Skeletal muscle cell (primary cell): ENCODE results near the gene ITIH1.

Experiments used
- DNase-seq: peaks from one replicate; pipeline ENCODE4 v3.0.0-alpha.2; 2010; ENCODE audit warnings: low read depth
- H3K4me3 ChIP-seq: 2 replicates; pipeline ENCODE4 v1.5.1; 2011; ENCODE audit warnings: low read depth, mild to moderate bottlenecking, control low read depth, low read length, moderate library complexity

ITIH1 gene

GRCh38 chr3:52805270-52806039 is 28.1 kb downstream of the ITIH1 start:
- DNase-seq, result no peak
- H3K4me3 ChIP-seq, result no peak overlapping the region

DNA sequence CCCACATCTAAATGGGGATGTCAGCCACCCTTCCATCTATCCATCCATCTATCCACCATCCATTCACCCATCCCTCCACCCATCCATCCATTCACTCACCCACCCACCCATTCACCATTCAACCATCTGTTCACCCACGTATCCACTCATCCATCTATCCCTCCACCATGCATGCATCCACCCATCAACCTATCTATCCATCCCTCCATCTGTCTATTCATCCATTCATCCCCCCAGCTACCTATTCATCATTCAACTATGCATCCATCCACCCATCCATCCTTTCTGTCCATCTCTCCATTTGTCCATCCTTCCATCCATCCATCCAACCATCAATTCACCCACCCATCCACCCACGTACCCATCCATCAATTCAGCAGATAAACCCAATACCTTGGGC is 31.8 kb downstream of the ITIH1 start:
- H3K4me3 ChIP-seq, result no peak overlapping the region
- no peak for DNase-seq

GRCh38 chr3:52809662-52810377 is 32.4 kb downstream of the ITIH1 start:
- no peak for DNase-seq
- no peak overlapping the region for H3K4me3 ChIP-seq

DNA sequence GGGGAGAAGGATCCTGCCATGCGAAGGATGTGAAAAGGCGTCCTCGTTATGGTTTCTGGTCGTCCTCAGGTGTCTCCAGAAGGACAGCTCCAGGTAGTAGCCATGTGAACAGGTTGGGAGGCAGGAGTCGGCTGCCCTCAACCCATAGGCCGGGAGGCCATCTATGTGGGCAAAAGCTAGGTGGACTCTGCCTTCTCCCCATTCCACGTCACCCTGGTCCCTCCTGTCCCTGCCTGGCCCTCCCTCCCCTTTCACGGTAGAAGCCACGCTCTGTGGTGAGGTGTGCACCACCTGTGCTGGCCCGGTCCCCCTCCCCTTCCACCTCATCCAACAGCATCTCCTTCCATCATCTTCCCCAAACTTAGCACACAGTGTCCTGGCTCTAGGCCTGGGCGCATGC is 33.5 kb downstream of the ITIH1 start:
- DNase-seq, result no peak
- no peak overlapping the region for H3K4me3 ChIP-seq

DNA sequence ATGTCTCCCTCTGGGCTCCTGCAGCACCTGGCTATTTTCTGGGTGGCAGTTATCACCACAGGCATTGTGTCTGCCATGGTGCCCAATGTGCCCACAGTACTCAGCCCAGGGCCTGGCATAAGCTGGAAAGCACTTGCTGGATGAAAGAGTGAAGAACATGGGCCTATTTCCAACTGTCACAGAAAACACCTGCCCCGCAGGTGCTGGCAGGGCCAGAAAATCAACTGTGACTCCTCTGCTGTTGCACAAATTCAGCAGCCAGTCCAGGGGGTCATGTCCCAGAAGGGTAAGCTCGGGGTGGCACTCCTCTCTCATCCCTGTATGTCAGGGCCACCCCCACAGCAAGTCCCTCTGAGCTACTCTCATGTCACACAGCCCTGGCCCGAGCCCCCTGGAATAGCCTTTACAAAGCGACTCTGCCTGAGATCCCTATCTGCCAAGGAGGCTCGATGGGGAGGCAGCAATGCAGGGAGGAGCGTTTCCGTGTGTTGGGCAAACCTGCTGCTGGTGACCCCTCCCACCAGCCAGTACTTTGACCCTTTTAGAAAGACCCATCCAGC is 34.1 kb downstream of the ITIH1 start:
- no peak for DNase-seq
- H3K4me3 ChIP-seq, result no peak overlapping the region

- no peak for DNase-seq
- H3K4me3 ChIP-seq, result no peak overlapping the region
These were observed 36.4 kb downstream of the ITIH1 start for GRCh38 chr3:52813810-52814209.

GRCh38 chr3:52816199-52816598 is 38.8 kb downstream of the ITIH1 start:
- H3K4me3 ChIP-seq, result no peak overlapping the region
- no peak for DNase-seq

GRCh38 chr3:52816654-52817053 is 39.3 kb downstream of the ITIH1 start:
- no peak overlapping the region for H3K4me3 ChIP-seq
- DNase-seq, result no peak

DNA sequence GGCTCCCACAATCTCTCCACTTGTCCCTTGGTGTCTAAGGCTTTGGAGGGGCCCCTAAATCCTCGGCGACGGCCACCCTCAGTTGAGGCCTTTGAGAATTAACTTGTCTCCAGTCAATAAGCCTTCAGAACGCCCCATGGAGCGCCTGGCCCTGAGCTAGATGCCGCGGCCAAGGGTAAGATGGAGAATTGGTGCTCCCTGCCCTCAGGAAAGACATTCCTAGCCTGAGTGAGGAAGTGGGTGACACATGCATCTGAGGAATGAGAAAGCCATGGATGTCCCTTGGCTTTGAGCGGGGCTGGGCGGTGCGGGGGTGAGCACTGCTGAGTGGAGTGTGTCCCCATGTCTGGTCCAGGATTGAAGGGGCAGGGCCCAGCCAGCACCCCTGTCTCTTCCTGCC is 39.8 kb downstream of the ITIH1 start:
- no peak for DNase-seq
- no peak overlapping the region for H3K4me3 ChIP-seq

DNA sequence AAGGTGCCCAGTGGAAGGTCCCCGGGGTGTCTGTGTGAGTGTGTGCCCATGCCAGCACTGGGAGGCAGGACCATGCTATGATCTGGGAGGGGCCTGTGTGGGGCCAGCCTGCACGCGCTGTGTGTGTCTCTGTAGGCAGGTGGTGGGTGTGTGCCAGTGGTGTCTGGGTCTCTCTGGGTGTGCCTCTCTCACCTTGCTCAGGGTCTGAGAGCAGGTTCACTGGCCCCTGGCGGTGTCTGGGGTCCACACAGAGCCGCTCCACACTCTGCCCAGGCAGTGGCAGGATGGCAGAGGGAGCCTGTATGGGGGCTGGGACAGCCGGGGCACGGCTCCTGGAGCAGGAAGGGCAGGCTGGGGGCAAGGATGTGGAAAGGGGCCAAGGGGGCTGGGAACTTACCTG is 40.5 kb downstream of the ITIH1 start:
- H3K4me3 ChIP-seq, result no peak overlapping the region
- no peak for DNase-seq

- no peak overlapping the region for H3K4me3 ChIP-seq
- DNase-seq, result no peak
These were observed 42.5 kb downstream of the ITIH1 start for GRCh38 chr3:52819936-52820335.

- DNase-seq, result no peak
- H3K4me3 ChIP-seq, result no peak overlapping the region
These were observed 43.3 kb downstream of the ITIH1 start for GRCh38 chr3:52820736-52821135.

DNA sequence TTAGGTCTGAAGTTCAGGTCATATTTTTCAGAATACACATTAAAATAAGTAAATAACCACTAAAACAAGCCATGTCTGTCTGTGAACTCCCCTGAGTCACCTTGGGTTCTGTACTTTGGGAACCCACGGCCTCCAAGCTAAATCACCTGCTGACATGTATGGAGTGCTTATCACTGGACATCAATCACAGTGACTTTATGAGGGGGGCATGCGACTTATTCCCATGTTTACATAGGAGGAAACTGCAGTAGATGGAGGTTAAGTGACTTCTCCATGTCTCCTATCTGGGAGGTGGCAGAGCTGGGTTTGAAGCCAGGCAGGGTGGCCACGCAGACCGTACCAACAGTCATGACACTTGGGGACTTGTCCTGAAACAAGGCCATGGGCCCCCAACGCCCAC is 45.0 kb downstream of the ITIH1 start:
- DNase-seq, result no peak
- H3K4me3 ChIP-seq, result no peak overlapping the region

DNA sequence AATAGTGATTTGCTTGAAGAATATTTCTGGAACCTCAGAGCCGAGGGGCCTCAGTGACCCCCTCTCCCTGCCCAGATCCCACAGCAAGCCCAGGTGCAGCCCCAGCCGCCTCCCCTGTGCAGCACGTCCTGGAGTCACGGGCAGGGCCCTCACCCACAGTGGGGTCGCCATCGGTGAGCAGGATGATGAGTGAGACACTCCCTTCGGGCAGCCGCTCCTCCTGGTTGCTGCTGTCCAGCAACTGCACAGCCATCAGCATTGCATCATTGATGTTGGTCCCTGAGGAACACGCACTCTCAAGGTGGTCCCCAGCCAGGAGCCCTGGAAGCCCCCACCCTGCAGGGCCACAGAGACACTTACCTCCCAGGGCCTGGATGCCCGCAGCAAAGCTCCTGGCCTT is 46.6 kb downstream of the ITIH1 start:
- DNase-seq, result no peak
- H3K4me3 ChIP-seq, result no peak overlapping the region

- no peak for DNase-seq
- no peak overlapping the region for H3K4me3 ChIP-seq
These were observed 50.0 kb downstream of the ITIH1 start for GRCh38 chr3:52827441-52827840.

DNA sequence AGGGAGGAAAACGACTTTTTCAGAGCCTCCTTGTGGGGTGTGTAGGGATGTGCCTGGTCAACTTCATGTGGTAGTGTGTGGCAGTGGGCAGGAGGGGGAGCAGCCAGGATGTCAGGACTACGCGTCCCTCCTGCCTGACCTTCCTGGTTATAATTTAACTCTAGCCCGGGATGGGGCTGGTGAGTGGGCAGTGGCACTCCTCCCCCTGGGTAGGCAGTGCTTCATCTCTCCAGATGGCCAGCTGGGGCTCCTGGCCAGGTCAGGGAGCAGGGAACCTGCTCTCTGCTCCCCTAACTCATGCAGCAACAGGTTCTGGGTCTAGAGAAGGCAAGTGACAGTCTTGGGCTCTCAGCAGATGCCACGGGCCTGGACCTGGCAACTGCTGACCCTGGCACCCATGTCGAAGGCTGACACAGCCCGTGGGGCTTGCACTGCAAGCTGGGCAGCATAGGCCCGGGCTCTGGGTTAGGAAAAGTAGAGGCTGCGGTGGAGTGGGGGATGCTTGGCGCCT is 50.5 kb downstream of the ITIH1 start:
- H3K4me3 ChIP-seq, result no peak overlapping the region
- no peak for DNase-seq

DNA sequence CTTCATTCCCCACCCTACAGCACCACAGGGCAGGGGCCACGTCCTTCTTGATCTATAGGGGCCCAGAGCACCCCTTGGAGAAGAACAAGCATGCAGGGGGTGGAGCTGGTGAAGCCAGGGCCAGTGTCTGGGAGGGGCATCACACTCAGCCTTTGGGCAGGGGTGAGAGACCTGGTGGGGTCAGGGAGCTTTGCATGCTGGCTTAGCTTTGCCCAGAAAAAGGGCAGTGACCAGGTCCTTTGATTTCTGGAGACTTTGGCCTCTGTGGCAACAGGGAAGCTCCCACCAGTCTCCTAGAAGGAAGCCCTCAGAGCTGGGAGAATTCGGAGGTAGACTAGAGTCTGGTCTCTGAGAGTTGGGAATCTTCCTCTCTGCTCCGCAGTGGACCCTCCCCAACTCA is 52.1 kb downstream of the ITIH1 start:
- no peak overlapping the region for H3K4me3 ChIP-seq
- DNase-seq, result no peak

GRCh38 chr3:52829906-52830463 is 52.6 kb downstream of the ITIH1 start:
- no peak overlapping the region for H3K4me3 ChIP-seq
- DNase-seq, result no peak

- DNase-seq, result no peak
- no peak within 1 kb of the TSS for H3K4me3 ChIP-seq
These were observed 53.3 kb downstream of the ITIH1 start, which contains the start of gene ITIH4 for GRCh38 chr3:52830535-52831258. Gene ITIH4 (minus strand): TSS chr3:52830672. CDS start chr3:52830642, 30 bp downstream.
